ENCODE measurements around the gene HSPB1.

Gene HSPB1

GRCh38 chr7:76336094-76336493, 33.6 kb downstream of the HSPB1 start:
- DNase-seq: no peak

DNA sequence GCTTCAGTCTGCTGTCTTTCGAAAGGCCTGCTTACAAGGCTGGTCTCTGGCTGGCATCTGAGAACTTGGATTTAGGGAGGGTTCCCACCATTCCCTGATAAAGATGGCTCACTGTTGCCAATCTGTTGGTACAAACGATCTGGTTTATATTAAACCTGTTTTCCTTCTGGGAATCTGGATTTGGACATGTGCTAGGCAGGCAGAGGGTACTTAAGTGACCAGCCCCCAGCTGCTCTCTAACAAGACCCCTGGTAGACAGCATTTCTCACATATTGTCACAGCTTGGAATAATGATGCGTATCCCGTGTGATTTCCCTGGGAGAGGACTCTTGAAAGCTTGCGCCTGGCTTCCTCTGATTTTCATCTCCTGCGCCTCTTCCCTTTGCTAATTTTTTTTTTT, 34.7 kb downstream of the HSPB1 start:
- DNase-seq: no peak

GRCh38 chr7:76338298-76339084, 36.0 kb downstream of the HSPB1 start:
- DNase-seq: peak; percentile 44

GRCh38 chr7:76340617-76341131, 38.2 kb downstream of the HSPB1 start:
- no peak for DNase-seq

DNA sequence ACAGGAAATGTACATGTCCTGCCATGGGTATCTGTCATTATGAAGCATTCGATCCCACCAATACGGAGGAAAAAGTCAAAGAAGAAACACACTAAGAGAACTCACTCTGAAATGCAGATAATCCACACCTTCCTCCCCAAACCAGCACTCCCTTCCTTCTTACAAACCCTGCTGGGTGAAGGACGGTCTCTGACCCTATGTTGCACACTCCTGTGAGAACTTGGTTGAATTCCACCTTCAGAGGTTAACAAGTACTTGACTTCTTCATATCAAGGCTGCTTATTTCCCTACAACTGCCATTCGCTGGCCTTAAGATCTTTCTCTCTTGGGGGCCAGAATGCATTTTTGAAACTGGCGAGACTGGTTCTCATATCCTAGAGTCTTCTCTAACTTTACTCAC, 39.7 kb downstream of the HSPB1 start:
- DNase-seq: no peak

- no peak for DNase-seq
Measured at GRCh38 chr7:76343294-76343930, 40.9 kb downstream of the HSPB1 start.

- DNase-seq: no peak
Measured at GRCh38 chr7:76343931-76344321, 41.5 kb downstream of the HSPB1 start.

DNA sequence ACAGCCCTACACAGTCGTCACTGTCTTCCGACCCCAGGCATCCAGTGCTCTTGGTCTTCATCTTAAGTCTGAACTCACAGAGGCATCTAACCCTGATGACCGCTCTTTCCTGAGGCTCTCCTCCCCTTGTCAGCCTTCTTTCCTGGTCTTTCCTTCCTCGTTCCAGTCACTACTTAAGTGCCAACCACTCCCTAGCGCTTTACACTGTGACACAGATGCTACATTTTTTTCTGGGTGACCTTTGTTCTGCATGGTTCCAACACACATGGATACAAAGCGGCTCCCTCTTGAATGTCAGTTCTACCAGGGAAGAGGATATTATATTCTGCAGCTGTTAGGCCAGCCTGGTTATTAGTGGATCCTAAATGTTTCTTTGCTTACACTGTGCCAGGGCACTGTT, 43.6 kb downstream of the HSPB1 start:
- no peak for DNase-seq

DNA sequence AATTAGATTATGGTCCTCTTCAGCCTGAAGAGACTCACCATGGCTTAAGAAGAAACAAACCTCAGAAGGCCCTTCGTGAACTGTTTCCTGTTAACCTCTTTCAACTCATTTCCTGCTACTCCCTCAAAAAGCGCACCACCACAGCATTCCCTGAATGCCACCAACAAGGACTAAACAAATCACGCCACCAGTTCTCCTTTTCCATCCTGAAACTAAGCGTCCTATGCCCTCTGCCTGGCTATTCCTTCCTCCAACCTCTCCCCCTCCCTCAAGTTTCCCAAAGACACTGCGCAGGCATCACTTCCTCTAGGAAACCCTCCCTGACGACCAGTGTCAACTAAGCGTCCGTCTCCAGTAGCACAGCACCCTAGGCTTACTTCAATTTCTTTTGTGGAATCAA, 44.3 kb downstream of the HSPB1 start:
- DNase-seq: no peak

DNA sequence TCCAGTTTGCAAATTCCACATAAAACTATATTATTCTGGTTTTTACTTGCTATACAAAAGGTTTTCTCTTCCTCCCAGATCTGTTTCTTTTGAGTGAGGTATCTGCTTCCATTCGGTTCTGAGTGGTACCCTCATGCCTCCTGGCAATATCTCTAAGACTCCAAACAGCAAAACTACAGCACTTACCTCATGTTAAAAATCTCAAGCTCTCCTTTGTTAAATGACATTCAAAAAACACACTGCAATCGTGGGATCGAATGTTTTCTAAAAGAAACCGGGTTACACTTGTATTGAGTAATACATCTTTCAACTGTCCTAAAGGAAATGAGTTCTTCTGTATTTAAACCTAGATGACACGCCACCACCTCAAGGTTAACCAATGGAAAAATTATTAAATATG, 45.2 kb downstream of the HSPB1 start:
- DNase-seq: no peak

GRCh38 chr7:76349313-76349885, 46.9 kb downstream of the HSPB1 start:
- no peak for DNase-seq

- no peak for DNase-seq
Measured at GRCh38 chr7:76351372-76351771, 48.9 kb downstream of the HSPB1 start.

DNA sequence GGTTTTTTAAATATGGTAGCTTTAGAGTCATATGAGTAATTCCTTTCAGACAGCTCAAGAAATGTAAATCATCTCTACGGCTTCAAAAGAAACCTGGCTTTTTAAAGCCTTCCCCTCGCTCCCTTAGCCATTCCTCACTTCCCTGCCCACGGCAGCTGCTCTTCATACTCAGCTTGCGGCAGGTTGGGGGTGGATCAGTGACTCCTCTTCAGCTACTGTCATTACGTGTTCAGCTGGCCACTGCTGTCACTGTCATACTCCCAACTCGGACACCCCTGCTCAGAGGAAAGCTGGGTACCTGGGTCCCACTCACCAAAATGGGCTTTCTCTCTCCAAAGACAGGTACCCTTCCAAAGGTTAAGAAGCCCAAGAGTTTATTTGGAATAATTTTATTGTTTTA, 49.7 kb downstream of the HSPB1 start:
- no peak for DNase-seq

- DNase-seq: no peak
Measured at GRCh38 chr7:76353744-76354143, 51.3 kb downstream of the HSPB1 start.

Measured in NCI-H1436 treated with DMSO at 0.1 percent for 48 hours (cell line).